Measurements from ENCODE around the gene ZKSCAN4. TPM values are rescaled to one million over a fixed set of nuclear protein-coding genes. Genes with fewer than 3 reads are reported as not detected.
A peak's percentile ranks its signal among the peaks of the same experiment; 100 is the strongest.

Gene ZKSCAN4
- total RNA-seq, 1 experiment from 2014 or later = 5.6 TPM

DNA sequence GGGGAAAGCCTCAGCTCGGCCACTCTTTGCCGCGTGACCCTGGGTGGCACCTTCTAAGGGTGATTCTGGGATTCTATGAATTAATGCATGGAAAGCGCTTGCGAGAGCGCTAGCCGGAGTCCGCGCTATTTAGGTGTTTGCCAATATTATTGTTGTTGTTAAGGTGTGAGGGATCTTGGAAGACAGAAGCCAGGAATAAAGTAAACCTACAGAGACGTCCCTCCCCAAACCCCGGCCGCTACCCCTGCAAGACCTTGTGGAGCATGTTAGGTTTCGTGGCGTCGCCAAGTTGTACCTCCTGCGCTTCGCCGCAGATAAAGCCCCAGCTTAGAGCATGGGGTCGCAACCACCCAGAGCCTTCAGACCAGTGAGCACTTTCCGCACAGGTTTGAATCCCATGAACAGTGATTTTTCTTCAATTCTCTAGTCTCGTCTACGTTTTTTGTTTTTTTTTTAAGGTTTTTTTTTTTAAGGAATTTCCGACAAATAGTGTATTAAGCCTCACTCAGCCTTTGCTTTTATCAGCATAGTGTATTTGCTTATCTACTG lies 43.9 kb downstream of the ZKSCAN4 start:
- Histone ChIP-seq H3K4me3 (ENCODE audit: insufficient read depth, low read depth, low read length) (peak overlapping the region; percentile 45), H3K27me3 (ENCODE audit: control insufficient read depth, insufficient read depth, low read length) (peaks cover 78% of the 10 kb centered on the region), H3K36me3 (replicated peaks; ENCODE audit: control insufficient read depth, insufficient read depth, low read length) (no peaks in the 10 kb centered on the region)
- peak; percentile 59 for DNase-seq

DNA sequence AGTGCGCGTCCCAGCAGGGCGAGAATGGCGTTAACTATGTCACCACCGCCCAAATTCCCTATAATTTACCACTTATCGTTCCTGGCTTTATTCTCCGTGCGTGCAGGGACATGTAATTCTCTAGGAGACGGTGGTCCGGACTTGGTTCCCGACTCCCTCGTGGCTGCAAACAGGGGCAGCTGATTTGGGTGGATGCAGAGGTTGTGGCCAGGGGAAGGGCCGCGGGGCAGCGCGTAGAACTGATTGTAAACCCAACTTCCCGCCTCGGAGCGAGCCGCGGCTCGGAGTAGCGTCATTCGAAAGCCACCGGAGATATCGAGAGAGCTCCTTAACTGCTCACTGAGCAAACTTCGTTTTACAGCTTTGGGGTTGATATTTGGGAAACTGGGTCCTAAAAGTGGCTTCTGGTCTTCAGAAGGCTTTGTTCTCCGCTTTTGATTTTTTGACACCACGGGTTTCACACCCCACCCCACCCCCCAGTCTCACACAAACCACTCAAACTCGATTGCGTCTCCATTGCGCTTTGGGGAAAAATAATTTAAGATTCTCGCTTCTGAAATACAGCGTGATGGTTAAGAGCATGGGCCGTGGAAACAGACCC lies 44.5 kb downstream of the ZKSCAN4 start:
- peak; percentile 65 for DNase-seq
- H3K36me3 ChIP-seq (replicated peaks; ENCODE audit: control insufficient read depth, insufficient read depth, low read length) = no peaks in the 10 kb centered on the region
- peaks cover 78% of the 10 kb centered on the region for H3K27me3 ChIP-seq (ENCODE audit: control insufficient read depth, insufficient read depth, low read length)
- H3K4me3 ChIP-seq (ENCODE audit: insufficient read depth, low read depth, low read length) = peak overlapping the region; percentile 45

DNA sequence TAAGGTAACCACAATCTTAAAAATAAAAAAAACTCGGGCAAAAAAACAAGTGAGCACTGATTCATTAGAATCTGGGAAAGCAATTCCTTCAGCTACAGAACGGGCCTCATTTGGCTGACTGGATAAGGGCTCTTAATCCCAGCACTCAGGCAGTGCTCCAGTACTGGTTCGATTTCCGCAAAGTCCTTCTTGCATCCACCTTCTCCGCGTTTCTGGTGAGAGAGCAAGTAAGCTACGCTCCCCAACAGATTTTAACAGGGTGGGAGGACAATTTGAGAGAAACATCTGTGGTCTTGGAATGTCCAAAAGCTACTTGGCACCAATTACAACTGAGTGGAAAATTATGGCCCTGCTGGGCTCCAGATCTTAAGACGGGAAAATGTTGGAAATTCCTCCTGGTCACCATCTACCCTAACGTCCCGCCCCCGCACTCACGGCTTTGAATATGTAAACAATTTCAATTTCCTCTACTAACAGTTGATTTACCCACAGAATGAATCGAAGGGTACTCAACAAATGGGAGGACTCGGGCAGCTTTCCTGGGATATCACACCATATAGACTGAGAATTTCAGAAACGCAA lies 45.0 kb downstream of the ZKSCAN4 start:
- Histone ChIP-seq H3K36me3 (replicated peaks; ENCODE audit: control insufficient read depth, insufficient read depth, low read length) (no peaks in the 10 kb centered on the region), H3K27me3 (ENCODE audit: control insufficient read depth, insufficient read depth, low read length) (peaks cover 77% of the 10 kb centered on the region)
- DNase-seq = peak; percentile 46

DNA sequence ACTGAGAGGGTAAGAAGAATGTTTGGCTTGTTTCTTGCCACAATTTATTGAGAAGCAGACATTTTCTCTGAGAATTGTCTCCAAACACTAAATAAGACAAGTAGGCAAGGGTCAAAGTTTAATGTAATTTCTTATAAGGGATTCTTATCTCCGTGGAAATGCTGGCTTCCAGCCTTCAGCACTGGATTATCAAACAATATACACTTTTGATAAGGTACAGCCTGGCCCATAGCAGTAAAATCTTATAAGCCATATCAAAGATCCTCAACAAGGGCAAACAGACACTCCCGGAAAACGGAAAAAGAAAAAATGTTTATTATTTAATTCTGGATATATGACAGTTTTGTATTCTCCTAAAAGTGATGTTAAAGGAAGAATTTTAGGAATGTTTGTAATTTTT lies 45.5 kb downstream of the ZKSCAN4 start:
- Histone ChIP-seq H3K36me3 (replicated peaks; ENCODE audit: control insufficient read depth, insufficient read depth, low read length) (no peaks in the 10 kb centered on the region), H3K27me3 (ENCODE audit: control insufficient read depth, insufficient read depth, low read length) (peaks cover 73% of the 10 kb centered on the region), H3K4me3 (ENCODE audit: insufficient read depth, low read depth, low read length) (no peak overlapping the region)
- DNase-seq = no peak

More for the DNA sequence above, 45.0 kb downstream of the ZKSCAN4 start:
- peak overlapping the region; percentile 45 for H3K4me3 ChIP-seq (ENCODE audit: insufficient read depth, low read depth, low read length)

DNA sequence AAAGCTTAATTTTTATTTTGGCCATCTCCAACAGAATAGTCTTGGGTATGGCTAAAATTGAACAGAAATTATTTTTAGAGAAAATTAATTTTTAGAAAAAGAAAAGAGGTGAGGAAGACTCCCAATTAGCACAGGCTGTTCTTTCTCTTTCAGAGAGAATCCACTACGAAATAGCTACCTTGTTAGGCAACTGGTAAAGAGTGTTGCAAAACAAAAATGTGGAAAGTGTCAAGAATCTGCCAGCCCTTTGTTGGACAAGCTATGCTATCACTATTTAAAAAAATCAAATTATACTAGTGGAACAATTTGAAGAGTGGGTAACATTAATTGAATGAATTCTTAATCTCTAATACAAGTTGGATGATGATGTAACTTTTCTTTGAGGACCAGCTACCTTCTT lies 46.2 kb downstream of the ZKSCAN4 start:
- H3K27me3 ChIP-seq (ENCODE audit: control insufficient read depth, insufficient read depth, low read length) = peaks cover 67% of the 10 kb centered on the region

DNA sequence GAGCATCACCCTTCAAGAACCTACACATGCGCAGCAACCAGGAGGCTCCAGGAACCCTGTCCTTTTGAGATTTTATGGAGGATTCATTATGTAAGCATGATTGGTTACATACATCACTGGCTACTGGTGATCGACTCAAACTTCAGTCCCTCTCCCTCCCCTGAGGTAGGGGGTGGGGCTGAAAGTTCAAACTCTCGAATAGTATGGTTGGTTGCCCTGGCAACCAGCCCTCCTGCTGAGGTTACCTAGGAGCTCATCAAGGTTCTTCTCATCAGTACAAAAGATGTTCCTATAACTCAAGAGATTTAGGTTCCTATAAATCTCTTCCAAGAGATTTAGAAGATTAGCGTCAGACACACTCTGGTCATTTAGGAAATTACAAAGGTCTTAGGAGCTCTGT lies 48.9 kb downstream of the ZKSCAN4 start:
- Histone ChIP-seq H3K4me3 (ENCODE audit: insufficient read depth, low read depth, low read length) (no peak overlapping the region), H3K27me3 (ENCODE audit: control insufficient read depth, insufficient read depth, low read length) (peaks cover 41% of the 10 kb centered on the region), H3K36me3 (replicated peaks; ENCODE audit: control insufficient read depth, insufficient read depth, low read length) (no peaks in the 10 kb centered on the region)
- peak; percentile 76 for DNase-seq

More for the DNA sequence above, 46.2 kb downstream of the ZKSCAN4 start:
- Histone ChIP-seq H3K36me3 (replicated peaks; ENCODE audit: control insufficient read depth, insufficient read depth, low read length) (no peaks in the 10 kb centered on the region), H3K4me3 (ENCODE audit: insufficient read depth, low read depth, low read length) (no peak overlapping the region)
- DNase-seq = no peak

DNA sequence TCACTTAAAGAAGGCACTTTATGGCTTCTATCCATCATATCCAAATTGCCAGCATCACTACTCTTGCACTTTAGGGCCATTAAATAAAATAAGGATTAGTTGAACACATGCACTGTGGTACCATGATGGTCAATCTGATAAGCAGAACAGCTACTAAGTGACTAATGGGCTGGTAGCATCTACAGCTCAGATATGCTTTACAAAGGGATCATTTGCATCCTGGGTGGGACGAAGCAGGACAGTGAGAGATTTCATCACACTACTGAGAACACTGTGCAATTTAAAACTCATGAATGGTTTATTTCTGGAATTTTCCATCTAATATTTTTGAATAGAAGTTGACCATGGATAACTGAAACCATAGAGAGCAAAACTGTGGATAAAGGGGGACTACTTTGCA lies 52.0 kb downstream of the ZKSCAN4 start:
- Histone ChIP-seq H3K36me3 (replicated peaks; ENCODE audit: control insufficient read depth, insufficient read depth, low read length) (no peaks in the 10 kb centered on the region), H3K27me3 (ENCODE audit: control insufficient read depth, insufficient read depth, low read length) (peaks cover 9% of the 10 kb centered on the region), H3K4me3 (ENCODE audit: insufficient read depth, low read depth, low read length) (no peak overlapping the region)
- DNase-seq = no peak

Other genes with a start within 250 kb of the ZKSCAN4 start
- gene ZNF165, start 171.7 kb downstream of the ZKSCAN4 start, total RNA-seq (2014; rRNA removed; shearing (Covaris generic)) = 2.1 and 3.5 TPM in 2 replicates
- gene ZSCAN16, start 127.7 kb downstream of the ZKSCAN4 start, total RNA-seq (2014; rRNA removed; shearing (Covaris generic)) = 4.0 and 4.3 TPM in 2 replicates
- 13.4 and 18.6 TPM in 2 replicates for gene ZKSCAN8, start 110.4 kb downstream of the ZKSCAN4 start, total RNA-seq (2014; rRNA removed; shearing (Covaris generic))
- gene ZSCAN9, start 27.0 kb downstream of the ZKSCAN4 start, total RNA-seq (2014; rRNA removed; shearing (Covaris generic)) = 15.6 and 20.4 TPM in 2 replicates
- gene NKAPL, start 7.0 kb upstream of the ZKSCAN4 start, total RNA-seq (2014; rRNA removed; shearing (Covaris generic)) = not detected in 2 replicates
- gene ZSCAN26, start 14.9 kb upstream of the ZKSCAN4 start, total RNA-seq (2014; rRNA removed; shearing (Covaris generic)) = 11.0 and 14.8 TPM in 2 replicates
- gene PGBD1, start 29.3 kb upstream of the ZKSCAN4 start, total RNA-seq (2014; rRNA removed; shearing (Covaris generic)) = 6.3 and 6.8 TPM in 2 replicates
- 5.6 and 5.8 TPM in 2 replicates for gene ZSCAN31, start 83.9 kb upstream of the ZKSCAN4 start, total RNA-seq (2014; rRNA removed; shearing (Covaris generic))
- 6.5 and 8.1 TPM in 2 replicates for gene ZKSCAN3, start 97.7 kb upstream of the ZKSCAN4 start, total RNA-seq (2014; rRNA removed; shearing (Covaris generic))
- gene ZSCAN12, start 147.5 kb upstream of the ZKSCAN4 start, total RNA-seq (2014; rRNA removed; shearing (Covaris generic)) = 4.6 and 7.1 TPM in 2 replicates
- gene ZSCAN23, start 191.2 kb upstream of the ZKSCAN4 start, total RNA-seq (2014; rRNA removed; shearing (Covaris generic)) = 3.0 and 6.5 TPM in 2 replicates

Data from H7 (cell line).